GM12878 (cell line): ENCODE data around the gene TP73. TPM values are rescaled to one million over a fixed set of nuclear protein-coding genes. Genes with fewer than 3 reads are reported as not detected.

Experiments used
- CBX5 ChIP-seq: sonication (generic); IDR thresholded peaks from 2 replicates; pipeline ENCODE4 v1.6.1; 2016; ENCODE audit warnings: low read depth, moderate library complexity, mild to moderate bottlenecking, inconsistent platforms
- CEBPB ChIP-seq, 2 experiments: fragments of 150-350 bp in 1 of 2; IDR thresholded peaks; 2 replicates each; pipeline ENCODE4 v1.6.1; 2012 to 2014; ENCODE audit warnings: low read depth in 2 of 2, low read length in 2 of 2, borderline replicate concordance in 1 of 2, inconsistent platforms in 1 of 2
- DPF2 ChIP-seq: fragments of 450-650 bp; IDR thresholded peaks from 2 replicates; pipeline ENCODE4 v1.6.1; 2017; ENCODE audit warnings: mild to moderate bottlenecking
- E2F8 ChIP-seq: fragments of 450-650 bp; IDR thresholded peaks from 2 replicates; pipeline ENCODE4 v1.6.1; 2018; ENCODE audit warnings: mild to moderate bottlenecking, low read depth, moderate library complexity; ENCODE audit not compliant: partially characterized antibody
- ESRRA ChIP-seq: IDR thresholded peaks from 2 replicates; pipeline ENCODE4 v1.6.1; 2012; ENCODE audit warnings: mild to moderate bottlenecking, low read length, improper control_type of control experiment
- FOXK2 ChIP-seq: fragments of 450-650 bp; IDR thresholded peaks from 2 replicates; pipeline ENCODE4 v1.6.1; 2017; ENCODE audit warnings: mild to moderate bottlenecking, moderate library complexity
- MAX ChIP-seq: IDR thresholded peaks from 2 replicates; pipeline ENCODE4 v1.6.1; 2012; ENCODE audit warnings: low read depth, low read length, improper control_type of control experiment
- MYC ChIP-seq: IDR thresholded peaks from 2 replicates; pipeline ENCODE4 v1.6.1; 2011; ENCODE audit warnings: mild to moderate bottlenecking, low read length, moderate library complexity, inconsistent platforms; ENCODE audit not compliant: insufficient read depth, insufficient replicate concordance, insufficient read length, severe bottlenecking
- NKRF ChIP-seq: fragments of 450-650 bp; conservative IDR thresholded peaks from 2 replicates; pipeline ENCODE4 v1.6.1; 2017; ENCODE audit warnings: mild to moderate bottlenecking, moderate library complexity
- RBBP5 ChIP-seq: fragments of 200-600 bp; sonication (generic); conservative IDR thresholded peaks from 2 replicates; pipeline ENCODE4 v1.6.1; 2016
- RELB ChIP-seq: fragments of 450-650 bp; IDR thresholded peaks from 2 replicates; pipeline ENCODE4 v1.6.1; 2017; ENCODE audit warnings: low read depth, mild to moderate bottlenecking, moderate library complexity
- SKIL ChIP-seq: fragments of 450-650 bp; IDR thresholded peaks from 2 replicates; pipeline ENCODE4 v1.6.1; 2017; ENCODE audit warnings: mild to moderate bottlenecking, low read depth, inconsistent platforms; ENCODE audit not compliant: poor library complexity, severe bottlenecking
- SMC3 ChIP-seq: IDR thresholded peaks from 2 replicates; pipeline ENCODE4 v1.6.1; 2011; ENCODE audit warnings: low read length, improper control_type of control experiment, borderline replicate concordance
- USF1 ChIP-seq: IDR thresholded peaks from 2 replicates; pipeline ENCODE4 v1.6.1; 2011; ENCODE audit warnings: borderline replicate concordance, low read depth, mild to moderate bottlenecking, moderate library complexity, mixed read lengths, low read length; ENCODE audit not compliant: insufficient read depth; ENCODE audit errors: extremely low read length
- ZBTB33 ChIP-seq: fragments of 450-650 bp; IDR thresholded peaks from 2 replicates; pipeline ENCODE4 v1.6.1; 2017; ENCODE audit warnings: mild to moderate bottlenecking
- polyA plus RNA-seq, 11 experiments: library from polyadenylated mRNA; depleted of rRNA in 4 of 11; unstranded in 6 of 11; stranded (reverse) in 5 of 11; fragments of >200 nt; fragmentation: Nextera tagmentation in 4 of 11; fragmentation: Illumina TruSeq in 1 of 11; extraction: Ambion mirVana in 4 of 11; extraction: Trizol in 1 of 11; gene quantifications; 1 replicate in 1 of 11; 2 replicates in 10 of 11; pipeline versions ENCODE4 v1.2.1 to v1.2.3, GENCODE V29; 2011 to 2016; ENCODE audit warnings: inconsistent platforms in 2 of 11, missing spikeins in 2 of 11, low read depth in 1 of 11
- total RNA-seq, 4 experiments: library from RNA; depleted of rRNA in 3 of 4; stranded (reverse); fragments of >200 nt in 3 of 4; fragmentation: Illumina TruSeq in 1 of 4; extraction: Trizol in 1 of 4; gene quantifications; 2 replicates each; pipeline versions ENCODE4 v1.2.1 to v1.2.3, GENCODE V29; 2013 to 2021

TP73 gene
- total and polyA plus RNA-seq, 10 of the 15 experiments (the other 5 are each of a cell fraction or from before 2014, with no cell fraction given): 0.08 to 54.2 (median 14.9) TPM

- TF ChIP-seq E2F8: no peak
- 0 out of 2 replicates have a peak, but pooled peaks have one; percentile 67 for TF ChIP-seq NKRF
- TF ChIP-seq DPF2: peak; percentile 100
- no peak for TF ChIP-seq MYC
- TF ChIP-seq ESRRA: no peak
- TF ChIP-seq CBX5: no peak
- TF ChIP-seq RBBP5: no peak
- no peak; a peak in 1 of 4 replicates for TF ChIP-seq CEBPB (IDR thresholded peaks at IDR 0.05; ENCODE audit: borderline replicate concordance in 1 of 2, low read depth in 2 of 2, low read length in 2 of 2)
- TF ChIP-seq USF1: peak; percentile 14
- peak; percentile 41; the same call in 1 of the 2 replicates for TF ChIP-seq SMC3
- no peak for TF ChIP-seq FOXK2
- TF ChIP-seq SKIL: peak; percentile 91
- no peak for TF ChIP-seq ZBTB33
- peak; percentile 44; the same call in 1 of the 2 replicates for TF ChIP-seq MAX
- TF ChIP-seq RELB: peak; percentile 96
Measured at GRCh38 chr1:3676581-3677470, 24.5 kb downstream of the TP73 start (continued).
